ENCODE measurements around the gene SIPA1L3. TPM values are rescaled to one million over a fixed set of nuclear protein-coding genes. Genes with fewer than 3 reads are reported as not detected.

Gene SIPA1L3
- polyA plus RNA-seq, 1 of the 3 experiments (the other 2 are of a cell fraction), result 11.6 TPM

DNA sequence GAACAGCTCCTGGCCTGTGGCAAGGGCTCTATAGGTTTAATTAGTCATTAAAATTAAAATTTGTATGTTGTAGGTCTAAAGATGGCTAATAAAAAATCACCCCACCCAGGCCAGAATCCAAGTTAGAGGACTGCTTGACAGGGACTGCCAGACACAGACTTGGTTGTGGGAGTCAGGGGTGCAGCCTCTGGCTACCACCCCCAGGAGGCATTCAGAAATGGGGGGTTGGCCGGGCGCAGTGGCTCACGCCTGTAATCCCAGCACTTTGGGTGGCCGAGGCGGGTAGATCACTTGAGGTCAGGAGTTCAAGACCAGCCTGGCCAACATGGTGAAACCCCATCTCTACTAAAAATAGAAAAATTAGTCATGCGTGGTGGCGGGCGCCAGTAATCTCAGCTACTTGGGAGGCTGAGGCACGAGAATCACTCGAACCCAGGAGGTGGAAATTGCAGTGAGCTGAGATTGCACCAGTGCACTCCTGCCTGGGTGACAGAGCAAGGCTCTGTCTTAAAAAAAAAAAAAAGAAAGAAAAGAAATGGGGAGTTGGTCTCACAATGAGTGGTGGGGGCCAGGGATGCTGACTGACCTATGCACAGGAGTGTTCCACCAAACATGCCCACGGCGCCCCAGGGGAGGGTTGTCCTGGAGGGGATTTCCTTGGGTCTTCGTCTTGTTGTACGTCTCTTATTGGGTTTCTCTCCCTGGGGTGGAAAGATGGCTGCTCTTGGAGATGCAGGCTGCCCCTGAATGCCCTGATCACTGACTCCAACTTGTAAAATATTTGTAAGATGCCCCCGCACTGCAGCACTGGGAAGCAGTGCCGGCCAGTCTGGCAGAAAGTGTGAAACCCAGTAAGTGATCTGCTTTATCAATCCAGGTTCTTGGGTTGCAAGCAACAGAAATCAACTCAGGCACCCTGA is 68.8 kb downstream of the SIPA1L3 start:
- H3K79me2 ChIP-seq (ENCODE audit: insufficient read depth), result peaks cover 95% of the 10 kb centered on the region

More for the DNA sequence above, 68.8 kb downstream of the SIPA1L3 start:
- H3K9ac ChIP-seq, result no peak overlapping the region
- DNase-seq, result no peak
- H2AFZ ChIP-seq (ENCODE audit: low read depth), result no peak overlapping the region
- H3F3A ChIP-seq (replicated peaks; ENCODE audit: insufficient read depth), result peaks cover 7% of the 10 kb centered on the region
- H3K27me3 ChIP-seq (ENCODE audit: insufficient read depth), result no peaks in the 10 kb centered on the region
- no peaks in the 10 kb centered on the region for H3K9me2 ChIP-seq
- H3K4me2 ChIP-seq, result no peak overlapping the region
- H3K27ac ChIP-seq (ENCODE audit: low read depth in 2 of 2, low read length in 1 of 2), result no peak overlapping the region
- H4K20me1 ChIP-seq (ENCODE audit: insufficient read depth), result no peaks in the 10 kb centered on the region
- no peak overlapping the region for H3K4me3 ChIP-seq (ENCODE audit: low read depth in 2 of 2, low read length in 1 of 2)
- no peaks in the 10 kb centered on the region for H3K9me3 ChIP-seq
- peaks cover 4 to 6% of the 10 kb centered on the region in 2 experiments; a peak in 1 of 4 replicates for H3K4me1 ChIP-seq (ENCODE audit: control insufficient read depth in 1 of 2, insufficient read depth in 2 of 2, low read depth in 1 of 2, low read length in 1 of 2)
- H3K36me3 ChIP-seq (replicated peaks in 1 of 2; ENCODE audit: control insufficient read depth in 1 of 2, insufficient read depth in 2 of 2, low read length in 1 of 2), result no peaks in the 10 kb centered on the region
- TF ChIP-seq GATA2 (CRISPR knock-in tag; IDR thresholded peaks at IDR 0.05) (no peak), NRF1 (IDR thresholded peaks at IDR 0.05; ENCODE audit: low read depth, low read length) (no peak), JUND (IDR thresholded peaks at IDR 0.05) (no peak), MXI1 (IDR thresholded peaks at IDR 0.05; ENCODE audit: low read depth, low read length) (no peak), EP300 (IDR thresholded peaks at IDR 0.05; ENCODE audit: borderline replicate concordance in 1 of 2, low read depth in 1 of 2, low read length in 1 of 2) (no peak), GABPA (IDR thresholded peaks at IDR 0.05; ENCODE audit: low read depth) (no peak), ZBTB33 (IDR thresholded peaks at IDR 0.05; ENCODE audit: borderline replicate concordance, low read depth) (no peak), CHD2 (IDR thresholded peaks at IDR 0.05; ENCODE audit: low read length, partially characterized antibody) (no peak), IRF3 (IDR thresholded peaks at IDR 0.05; ENCODE audit: low read depth, low read length) (no peak), YY1 (IDR thresholded peaks at IDR 0.05; ENCODE audit: low read depth) (no peak)
- TF ChIP-seq, protein P1, sequence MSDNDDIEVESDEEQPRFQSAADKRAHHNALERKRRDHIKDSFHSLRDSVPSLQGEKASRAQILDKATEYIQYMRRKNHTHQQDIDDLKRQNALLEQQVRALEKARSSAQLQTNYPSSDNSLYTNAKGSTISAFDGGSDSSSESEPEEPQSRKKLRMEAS (IDR thresholded peaks at IDR 0.05; ENCODE audit: low read depth), result no peak
- TF ChIP-seq, protein P2, sequence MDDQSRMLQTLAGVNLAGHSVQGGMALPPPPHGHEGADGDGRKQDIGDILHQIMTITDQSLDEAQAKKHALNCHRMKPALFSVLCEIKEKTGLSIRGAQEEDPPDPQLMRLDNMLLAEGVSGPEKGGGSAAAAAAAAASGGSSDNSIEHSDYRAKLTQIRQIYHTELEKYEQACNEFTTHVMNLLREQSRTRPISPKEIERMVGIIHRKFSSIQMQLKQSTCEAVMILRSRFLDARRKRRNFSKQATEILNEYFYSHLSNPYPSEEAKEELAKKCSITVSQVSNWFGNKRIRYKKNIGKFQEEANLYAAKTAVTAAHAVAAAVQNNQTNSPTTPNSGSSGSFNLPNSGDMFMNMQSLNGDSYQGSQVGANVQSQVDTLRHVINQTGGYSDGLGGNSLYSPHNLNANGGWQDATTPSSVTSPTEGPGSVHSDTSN (IDR thresholded peaks at IDR 0.05), result no peak
- CTCF ChIA-PET, result interaction anchor here (0.9 kb wide), 1 partner anchor 24 kb away, joined by 3 read pairs; no protein-coding TSS in a partner anchor
- 94% methylated on average over 12 of the region's 16 CpGs for WGBS (ENCODE audit: low lambda C conversion rate)
- POLR2A ChIA-PET, result no interaction called here

Data from SK-N-SH (cell line).